NCI-H1930 (cell line): Measurements from ENCODE around the gene SPHK2.
"Not testable (repeated sequence)": the region's sequence is repeated elsewhere in the genome, so short reads cannot be mapped to it uniquely, and the experiment has no call there.

Experiments used
- DNase-seq, 2 experiments: peaks; one replicate each; lab custom pipeline; 2025; lab: John Stamatoyannopoulos, UW

Gene SPHK2

GRCh38 chr19:48624067-48624594, 4.8 kb downstream of the SPHK2 start:
- DNase-seq: peak; percentile 98 to 99

GRCh38 chr19:48624791-48625723, 5.8 kb downstream of the SPHK2 start:
- no peak for DNase-seq

GRCh38 chr19:48625891-48626327, 6.6 kb downstream of the SPHK2 start:
- DNase-seq: no peak

GRCh38 chr19:48627201-48627864, 8.0 kb downstream of the SPHK2 start:
- no peak for DNase-seq

- DNase-seq: no peak
Observed at GRCh38 chr19:48627865-48628314, 8.6 kb downstream of the SPHK2 start.

- DNase-seq: no peak
Observed at GRCh38 chr19:48628486-48629296, 9.4 kb downstream of the SPHK2 start.

GRCh38 chr19:48629297-48629598, 9.9 kb downstream of the SPHK2 start:
- no peak for DNase-seq

- no peak for DNase-seq
Observed at GRCh38 chr19:48629599-48630295, 10.4 kb downstream of the SPHK2 start.

- no peak for DNase-seq
Observed at GRCh38 chr19:48630296-48631063, 11.2 kb downstream of the SPHK2 start.

- no peak for DNase-seq
Observed at GRCh38 chr19:48631225-48631624, 11.9 kb downstream of the SPHK2 start.

- DNase-seq: not testable (repeated sequence)
Observed at GRCh38 chr19:48632286-48632685, 13.0 kb downstream of the SPHK2 start.

GRCh38 chr19:48632692-48633147, 13.4 kb downstream of the SPHK2 start:
- no peak for DNase-seq

GRCh38 chr19:48633148-48634035, 14.1 kb downstream of the SPHK2 start:
- DNase-seq: no peak

- DNase-seq: no peak
Observed at GRCh38 chr19:48634036-48634342, 14.7 kb downstream of the SPHK2 start.

- peak; percentile 95 to 98 for DNase-seq
Observed at GRCh38 chr19:48634424-48635262, 15.3 kb downstream of the SPHK2 start.

- DNase-seq: peak; percentile 78 to 85
Observed at GRCh38 chr19:48635263-48635965, 16.1 kb downstream of the SPHK2 start.

GRCh38 chr19:48635966-48636858, 16.9 kb downstream of the SPHK2 start:
- no peak for DNase-seq
